ENCODE measurements around the gene MOB3B. TPM values are rescaled to one million over a fixed set of nuclear protein-coding genes. Genes with fewer than 3 reads are reported as not detected.

The MOB3B gene
- total RNA-seq, 4 donors from 2014 or later: 8.2 to 16.5 (median 10.5) TPM

- 71 to 73% methylated on average over 4 of the region's 4 CpGs for WGBS, 2 donors
Observed at GRCh38 chr9:27549196-27549755, 19.7 kb upstream of the MOB3B start.

DNA sequence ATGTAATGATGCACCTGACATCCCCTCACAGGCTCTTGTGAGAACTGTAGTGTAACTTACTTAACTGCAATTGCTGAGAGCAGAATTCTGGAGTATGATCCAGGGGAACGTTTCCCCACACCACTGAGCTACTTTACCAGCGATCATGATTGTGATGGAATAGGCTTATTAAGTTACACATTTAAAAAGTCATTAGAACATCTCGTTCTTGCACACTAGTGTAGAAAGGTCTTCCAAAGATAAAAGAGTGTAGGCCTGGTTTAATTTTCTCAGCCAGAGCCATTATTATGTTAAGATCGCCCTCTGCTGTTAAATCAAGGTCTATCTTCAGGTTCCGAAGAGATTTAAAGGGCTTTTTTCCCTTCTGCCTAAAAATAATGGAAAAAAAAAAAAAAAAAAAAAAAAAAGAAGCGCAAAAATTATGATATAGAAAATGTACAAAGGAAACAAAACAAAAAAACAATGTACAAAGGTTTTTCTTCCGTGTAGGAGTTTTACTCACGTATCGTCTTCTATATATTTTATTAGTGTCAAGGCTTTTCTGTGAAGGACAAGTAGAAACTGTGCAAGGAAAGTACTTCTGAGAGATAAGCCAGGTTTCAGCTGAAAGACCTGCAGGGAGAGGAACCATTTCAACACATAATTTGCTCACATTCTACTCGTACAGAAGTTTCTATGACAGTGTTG lies 18.6 kb upstream of the MOB3B start:
- intact Hi-C loops (cut with DNase I; ENCODE audit: low total_unique reads): loop anchor here (5.0 kb wide), 1 partner anchor 216 kb away; no protein-coding TSS in a partner anchor
- 35 to 38% methylated on average over 10 of the region's 10 CpGs for WGBS, 2 donors
- TF ChIP-seq POLR2A (IDR thresholded peaks at IDR 0.05): no peak
- TF ChIP-seq CTCF (IDR thresholded peaks at IDR 0.05): no peak
- no peak for DNase-seq (ENCODE audit: low spot score in 2 of 2)
- no peak overlapping the region for H3K4me3 ChIP-seq (ENCODE audit: low read depth, poor library complexity, severe bottlenecking)

More at GRCh38 chr9:27549196-27549755, 19.7 kb upstream of the MOB3B start:
- TF ChIP-seq CTCF (IDR thresholded peaks at IDR 0.05) (no peak), POLR2A (IDR thresholded peaks at IDR 0.05) (no peak)
- intact Hi-C loops (cut with DNase I; ENCODE audit: low total_unique reads): loop anchor here (5.0 kb wide), 1 partner anchor 217 kb away; no protein-coding TSS in a partner anchor
- no peak overlapping the region for H3K4me3 ChIP-seq (ENCODE audit: low read depth, poor library complexity, severe bottlenecking)
- DNase-seq (ENCODE audit: low spot score in 2 of 2): no peak

DNA sequence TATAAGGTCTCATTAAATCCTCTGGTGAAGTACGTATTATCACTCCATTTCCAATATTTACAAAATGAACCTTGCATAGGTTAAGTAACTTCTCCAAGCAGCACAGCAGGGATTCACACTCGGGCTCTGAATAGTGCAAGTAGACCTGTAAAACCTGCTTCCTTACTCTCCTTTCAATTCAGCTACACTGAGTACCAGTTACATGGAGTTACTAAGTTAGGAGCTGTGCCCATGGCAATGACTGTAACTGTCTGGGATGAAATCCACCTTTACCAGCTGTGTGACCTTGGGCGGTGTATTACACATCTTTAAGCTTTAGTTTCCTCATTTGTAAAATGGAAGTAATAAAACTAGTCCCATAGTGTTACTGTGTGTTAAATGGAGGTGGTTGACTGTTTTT lies 15.9 kb upstream of the MOB3B start:
- H3K4me3 ChIP-seq (ENCODE audit: low read depth, poor library complexity, severe bottlenecking): no peak overlapping the region
- DNase-seq (ENCODE audit: low spot score in 2 of 2): peak in 1 of 2 donors; percentile 50
- TF ChIP-seq POLR2A (IDR thresholded peaks at IDR 0.05): no peak
- TF ChIP-seq CTCF (IDR thresholded peaks at IDR 0.05): no peak
- intact Hi-C loops (cut with DNase I; ENCODE audit: low total_unique reads): loop anchor here (5.0 kb wide), 1 partner anchor 213 kb away; no protein-coding TSS in a partner anchor
- 57 to 60% methylated on average over 3 of the region's 3 CpGs for WGBS, 2 donors

- H3K4me3 ChIP-seq (ENCODE audit: low read depth, poor library complexity, severe bottlenecking): no peak overlapping the region
- intact Hi-C loops (cut with DNase I; ENCODE audit: low total_unique reads): no loop called here
- no peak for TF ChIP-seq POLR2A (IDR thresholded peaks at IDR 0.05)
- TF ChIP-seq CTCF (IDR thresholded peaks at IDR 0.05): no peak
- no peak for DNase-seq (ENCODE audit: low spot score in 2 of 2)
- 55 to 70% methylated on average over 2 of the region's 2 CpGs for WGBS, 2 donors
Observed at GRCh38 chr9:27542508-27542907, 12.9 kb upstream of the MOB3B start.

- intact Hi-C loops (cut with DNase I; ENCODE audit: low total_unique reads): no loop called here
- no peak for TF ChIP-seq CTCF (IDR thresholded peaks at IDR 0.05)
- TF ChIP-seq POLR2A (IDR thresholded peaks at IDR 0.05): no peak
- 28 to 53% methylated on average over 4 of the region's 4 CpGs for WGBS, 2 donors
- H3K4me3 ChIP-seq (ENCODE audit: low read depth, poor library complexity, severe bottlenecking): no peak overlapping the region
- DNase-seq (ENCODE audit: low spot score in 2 of 2): no peak
Observed at GRCh38 chr9:27541740-27542139, 12.1 kb upstream of the MOB3B start.
